ENCODE results near the gene ARHGAP32. TPM values are rescaled to one million over a fixed set of nuclear protein-coding genes. Genes with fewer than 3 reads are reported as not detected.

The ARHGAP32 gene
- total RNA-seq, 1 experiment from 2014 or later, result 27.8 TPM

DNA sequence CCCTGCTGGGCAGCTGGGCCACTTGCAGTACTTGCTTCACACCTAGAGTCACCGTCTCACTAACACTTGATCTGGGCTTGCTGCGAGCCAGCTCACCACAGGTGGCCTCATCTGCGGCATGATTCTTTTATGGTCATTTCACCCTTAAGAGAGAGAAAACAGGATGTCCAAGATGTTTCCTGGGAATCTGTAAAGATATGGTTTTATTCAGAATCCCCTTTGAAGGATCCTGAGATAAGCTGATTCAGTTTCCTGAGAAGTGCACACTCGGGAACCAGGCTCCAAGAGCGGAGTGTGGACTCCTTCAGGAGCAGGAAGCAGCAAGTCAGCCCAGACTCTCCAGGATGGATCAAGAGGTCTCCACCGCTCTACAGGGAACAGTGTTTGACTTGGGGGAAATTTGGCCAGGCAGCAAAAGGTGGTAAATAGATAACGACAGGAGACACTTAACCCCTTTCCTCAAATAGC, 227.6 kb downstream of the ARHGAP32 start:
- peaks cover 0 to 2% of the 10 kb centered on the region in 2 experiments; a peak in 1 of 4 replicates for H3K36me3 ChIP-seq (ENCODE audit: control insufficient read depth in 1 of 2, insufficient read depth in 2 of 2, low read length in 2 of 2)
- H3K9me3 ChIP-seq (ENCODE audit: control insufficient read depth in 1 of 2, insufficient read depth in 1 of 2, low read depth in 1 of 2, low read length in 2 of 2), result no peaks in the 10 kb centered on the region
- no peaks in the 10 kb centered on the region for H3K9me2 ChIP-seq (ENCODE audit: insufficient read depth)
- ATAC-seq, result no peak
- H3K27me3 ChIP-seq (ENCODE audit: insufficient read depth, low read length), result no peaks in the 10 kb centered on the region
- H3K4me2 ChIP-seq (ENCODE audit: low read length), result no peak overlapping the region
- H4K20me1 ChIP-seq (ENCODE audit: insufficient read depth), result no peaks in the 10 kb centered on the region
- H3K27ac ChIP-seq (ENCODE audit: low read depth, low read length), result no peak overlapping the region
- H3K79me2 ChIP-seq (ENCODE audit: insufficient read depth, low read length), result no peaks in the 10 kb centered on the region
- no peak overlapping the region for H3K9ac ChIP-seq (ENCODE audit: low read length)
- TF ChIP-seq SP1 (IDR thresholded peaks at IDR 0.05; ENCODE audit: low read depth) (no peak), ZFX (IDR thresholded peaks at IDR 0.05) (no peak), SIN3A (IDR thresholded peaks at IDR 0.05; ENCODE audit: low read depth) (no peak), ELF1 (IDR thresholded peaks at IDR 0.05; ENCODE audit: borderline replicate concordance, low read depth) (no peak), EZH2 (IDR thresholded peaks at IDR 0.05) (no peak), ZNF274 (IDR thresholded peaks at IDR 0.05; ENCODE audit: low read depth, low read length) (no peak), FOSL1 (IDR thresholded peaks at IDR 0.05; ENCODE audit: low read depth) (no peak), TCF7L2 (IDR thresholded peaks at IDR 0.05; ENCODE audit: borderline replicate concordance, extremely low read depth, insufficient read depth, insufficient read length) (no peak), SRF (IDR thresholded peaks at IDR 0.05; ENCODE audit: low read depth) (no peak), CBX3 (IDR thresholded peaks at IDR 0.05; ENCODE audit: low read depth) (no peak)
- TF ChIP-seq, protein P1, sequence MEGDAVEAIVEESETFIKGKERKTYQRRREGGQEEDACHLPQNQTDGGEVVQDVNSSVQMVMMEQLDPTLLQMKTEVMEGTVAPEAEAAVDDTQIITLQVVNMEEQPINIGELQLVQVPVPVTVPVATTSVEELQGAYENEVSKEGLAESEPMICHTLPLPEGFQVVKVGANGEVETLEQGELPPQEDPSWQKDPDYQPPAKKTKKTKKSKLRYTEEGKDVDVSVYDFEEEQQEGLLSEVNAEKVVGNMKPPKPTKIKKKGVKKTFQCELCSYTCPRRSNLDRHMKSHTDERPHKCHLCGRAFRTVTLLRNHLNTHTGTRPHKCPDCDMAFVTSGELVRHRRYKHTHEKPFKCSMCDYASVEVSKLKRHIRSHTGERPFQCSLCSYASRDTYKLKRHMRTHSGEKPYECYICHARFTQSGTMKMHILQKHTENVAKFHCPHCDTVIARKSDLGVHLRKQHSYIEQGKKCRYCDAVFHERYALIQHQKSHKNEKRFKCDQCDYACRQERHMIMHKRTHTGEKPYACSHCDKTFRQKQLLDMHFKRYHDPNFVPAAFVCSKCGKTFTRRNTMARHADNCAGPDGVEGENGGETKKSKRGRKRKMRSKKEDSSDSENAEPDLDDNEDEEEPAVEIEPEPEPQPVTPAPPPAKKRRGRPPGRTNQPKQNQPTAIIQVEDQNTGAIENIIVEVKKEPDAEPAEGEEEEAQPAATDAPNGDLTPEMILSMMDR (IDR thresholded peaks at IDR 0.05 in 2 of 3, conservative IDR thresholded peaks at IDR 0.05 in 1 of 3; ENCODE audit: borderline replicate concordance in 1 of 3, insufficient read depth in 1 of 3, low read depth in 2 of 3, low read length in 2 of 3), result no peak
- TF ChIP-seq, protein P2, sequence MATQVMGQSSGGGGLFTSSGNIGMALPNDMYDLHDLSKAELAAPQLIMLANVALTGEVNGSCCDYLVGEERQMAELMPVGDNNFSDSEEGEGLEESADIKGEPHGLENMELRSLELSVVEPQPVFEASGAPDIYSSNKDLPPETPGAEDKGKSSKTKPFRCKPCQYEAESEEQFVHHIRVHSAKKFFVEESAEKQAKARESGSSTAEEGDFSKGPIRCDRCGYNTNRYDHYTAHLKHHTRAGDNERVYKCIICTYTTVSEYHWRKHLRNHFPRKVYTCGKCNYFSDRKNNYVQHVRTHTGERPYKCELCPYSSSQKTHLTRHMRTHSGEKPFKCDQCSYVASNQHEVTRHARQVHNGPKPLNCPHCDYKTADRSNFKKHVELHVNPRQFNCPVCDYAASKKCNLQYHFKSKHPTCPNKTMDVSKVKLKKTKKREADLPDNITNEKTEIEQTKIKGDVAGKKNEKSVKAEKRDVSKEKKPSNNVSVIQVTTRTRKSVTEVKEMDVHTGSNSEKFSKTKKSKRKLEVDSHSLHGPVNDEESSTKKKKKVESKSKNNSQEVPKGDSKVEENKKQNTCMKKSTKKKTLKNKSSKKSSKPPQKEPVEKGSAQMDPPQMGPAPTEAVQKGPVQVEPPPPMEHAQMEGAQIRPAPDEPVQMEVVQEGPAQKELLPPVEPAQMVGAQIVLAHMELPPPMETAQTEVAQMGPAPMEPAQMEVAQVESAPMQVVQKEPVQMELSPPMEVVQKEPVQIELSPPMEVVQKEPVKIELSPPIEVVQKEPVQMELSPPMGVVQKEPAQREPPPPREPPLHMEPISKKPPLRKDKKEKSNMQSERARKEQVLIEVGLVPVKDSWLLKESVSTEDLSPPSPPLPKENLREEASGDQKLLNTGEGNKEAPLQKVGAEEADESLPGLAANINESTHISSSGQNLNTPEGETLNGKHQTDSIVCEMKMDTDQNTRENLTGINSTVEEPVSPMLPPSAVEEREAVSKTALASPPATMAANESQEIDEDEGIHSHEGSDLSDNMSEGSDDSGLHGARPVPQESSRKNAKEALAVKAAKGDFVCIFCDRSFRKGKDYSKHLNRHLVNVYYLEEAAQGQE (IDR thresholded peaks at IDR 0.05; ENCODE audit: low read depth), result no peak
- no peak overlapping the region for H2AFZ ChIP-seq (ENCODE audit: low read depth, low read length, poor library complexity, severe bottlenecking)
- no peak overlapping the region for H3K4me3 ChIP-seq (replicated peaks in 1 of 2; ENCODE audit: low read depth in 1 of 2, low read length in 2 of 2)
- no peaks in the 10 kb centered on the region for H3K4me1 ChIP-seq (ENCODE audit: control insufficient read depth in 1 of 2, insufficient read depth in 2 of 2, low read length in 2 of 2)
- BruUV-seq (replicated peaks), result no TSS peak
- ChIA-PET CTCF (no interaction called here), POLR2A (no interaction called here), RAD21 (ENCODE audit: low non-redundant PET in 1 of 2, low total read pairs in 2 of 2, uncharacterized antibody in 2 of 2, unreplicated experiment in 2 of 2) (no interaction called here)
- intact Hi-C loops (cut with micrococcal nuclease), result no loop called here
- no peak for DNase-seq (ENCODE audit: low read depth, low spot score)
